CD4-positive, alpha-beta T cell (primary cell): ENCODE results near the gene DLG5. TPM values are rescaled to one million over a fixed set of nuclear protein-coding genes. Genes with fewer than 3 reads are reported as not detected.

Experiments used
- ATAC-seq: fragments of 200-7000 bp; cut with Tn5 transposase; one replicate; pipeline ENCODE4 v1.10.0; 2022; ENCODE audit warnings: mild to moderate bottlenecking; ENCODE audit not compliant: poor library complexity
- CTCF ChIA-PET: fragments of 350-600 bp; sonication (Branson Sonifier 250); formaldehyde crosslinking; loops from one replicate; lab custom pipeline; 2021; ENCODE audit warnings: antibody characterized with exemption, inconsistent platforms; lab: Charles Lee
- POLR2A ChIA-PET: fragments of 350-600 bp; sonication (Branson Sonifier 250); formaldehyde crosslinking; loops from one replicate; lab custom pipeline; 2021; ENCODE audit warnings: antibody characterized with exemption, inconsistent platforms; lab: Charles Lee
- DNase-seq, 14 experiments: peaks; one replicate each; pipeline ENCODE4 v3.0.0-alpha.2; 2013 to 2020; ENCODE audit warnings: mixed read lengths in 2 of 14
- H3K27ac ChIP-seq, 2 donors: one replicate each; pipeline versions ENCODE4 v1.5.1 to v1.7.0; 2013; ENCODE audit warnings: low read length in 2 of 2, low read depth in 1 of 2, mild to moderate bottlenecking in 1 of 2
- H3K27me3 ChIP-seq, 2 experiments: 1 replicate in 1 of 2; 2 replicates in 1 of 2; pipeline versions ENCODE4 v1.6.1 to v1.7.0; 2013; ENCODE audit warnings: low read length in 2 of 2, control low read depth in 1 of 2, mild to moderate bottlenecking in 1 of 2, moderate library complexity in 1 of 2; ENCODE audit not compliant: insufficient read depth in 2 of 2, control insufficient read depth in 1 of 2
- H3K36me3 ChIP-seq: one replicate; pipeline ENCODE4 v1.6.1; 2013; ENCODE audit warnings: low read length, control low read depth; ENCODE audit not compliant: insufficient read depth
- H3K4me1 ChIP-seq: one replicate; pipeline ENCODE4 v1.6.1; 2013; ENCODE audit warnings: low read length, control low read depth; ENCODE audit not compliant: insufficient read depth
- H3K4me3 ChIP-seq: one replicate; pipeline ENCODE4 v1.5.1; 2013; ENCODE audit warnings: mild to moderate bottlenecking, low read length, moderate library complexity
- H3K9me3 ChIP-seq, 2 experiments: 1 replicate in 1 of 2; 2 replicates in 1 of 2; pipeline versions ENCODE4 v1.6.1 to v1.7.0; 2013; ENCODE audit warnings: low read length in 2 of 2, mild to moderate bottlenecking in 2 of 2, control low read depth in 1 of 2, moderate library complexity in 1 of 2; ENCODE audit not compliant: control insufficient read depth in 1 of 2, insufficient read depth in 1 of 2
- H3K27ac Mint-ChIP-seq: one replicate; pipeline ENCODE4 v1.8.0; 2020; ENCODE audit warnings: mixed read lengths
- H3K27me3 Mint-ChIP-seq: one replicate; pipeline ENCODE4 v1.8.0; 2021; ENCODE audit warnings: mixed read lengths
- H3K36me3 Mint-ChIP-seq: one replicate; pipeline ENCODE4 v1.8.0; 2021; ENCODE audit warnings: low read depth, mixed read lengths
- H3K4me1 Mint-ChIP-seq: one replicate; pipeline ENCODE4 v1.8.0; 2021; ENCODE audit warnings: low read depth, mixed read lengths
- H3K4me3 Mint-ChIP-seq: one replicate; pipeline ENCODE4 v1.8.0; 2020; ENCODE audit warnings: mild to moderate bottlenecking, mixed read lengths
- H3K9me3 Mint-ChIP-seq: one replicate; pipeline ENCODE4 v1.8.0; 2020; ENCODE audit warnings: mixed read lengths
- intact Hi-C, 2 experiments: fragments of 100-400 bp; cut with DNase I in 1 of 2; cut with micrococcal nuclease in 1 of 2; formaldehyde crosslinking; loops; one replicate each; pipeline versions ENCODE4 v1.15.1 to v1.9.0; 2023 to 2025; cut with DNase I, micrococcal nuclease
- total RNA-seq, 174 experiments: library from RNA in 2 of 174; stranded (reverse) in 2 of 174; gene quantifications; one replicate each; pipeline ENCODE4 v1.2.3 and lab custom pipeline; 2021 to 2026
- TF ChIP-seq, protein P1 (sequence below): fragments of 200-600 bp; IDR thresholded peaks from one replicate; pipeline ENCODE4 v1.8.0; 2022; ENCODE audit warnings: antibody characterized with exemption, mild to moderate bottlenecking

Gene DLG5
- total RNA-seq, 2 experiments from 2014 or later: 7.1 to 7.4 TPM

DNA sequence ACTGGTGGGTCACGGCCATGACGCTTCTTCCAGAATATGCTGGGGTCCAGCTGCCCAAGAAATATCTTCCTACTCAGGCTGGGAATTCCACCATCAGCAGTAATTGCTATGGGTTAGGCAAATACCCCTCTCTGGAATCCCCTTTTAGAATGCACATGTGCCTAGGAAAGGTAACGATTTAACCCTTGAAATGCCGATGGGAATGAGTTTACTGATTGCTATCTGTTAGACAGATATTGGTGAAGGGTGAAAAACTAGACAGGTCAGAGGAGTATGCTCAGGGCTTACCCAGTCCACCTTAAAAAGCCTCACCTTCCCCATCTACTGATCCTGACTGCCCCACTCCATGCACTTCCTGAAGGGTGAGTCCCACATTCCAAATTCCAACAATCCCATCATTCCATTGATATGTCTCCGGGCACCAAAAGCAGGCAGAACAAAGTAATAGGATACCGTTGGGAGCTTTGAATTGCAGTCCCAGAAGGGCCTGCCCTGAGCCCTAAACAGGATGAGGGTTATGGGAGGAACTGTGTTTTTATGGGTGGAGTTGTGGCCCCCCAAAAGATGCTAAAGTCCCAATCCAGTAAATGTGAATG is 59.3 kb downstream of the DLG5 start:
- no peak overlapping the region for H3K4me3 Mint-ChIP-seq
- Histone ChIP-seq H3K4me3 (no peak overlapping the region), H3K4me1 (peaks cover 5% of the 10 kb centered on the region), H3K9me3 (no peaks in the 10 kb centered on the region), H3K36me3 (no peaks in the 10 kb centered on the region), H3K27ac (no peak overlapping the region), H3K27me3 (no peaks in the 10 kb centered on the region)
- no peaks in the 10 kb centered on the region for H3K9me3 Mint-ChIP-seq
- no peak overlapping the region for H3K27ac Mint-ChIP-seq
- POLR2A ChIA-PET: no interaction called here
- intact Hi-C loops: no loop called here
- CTCF ChIA-PET: no interaction called here
- DNase-seq (no peak), ATAC-seq (no peak)
- H3K4me1 Mint-ChIP-seq: no peaks in the 10 kb centered on the region
- H3K36me3 Mint-ChIP-seq: no peaks in the 10 kb centered on the region
- TF ChIP-seq, protein P1, sequence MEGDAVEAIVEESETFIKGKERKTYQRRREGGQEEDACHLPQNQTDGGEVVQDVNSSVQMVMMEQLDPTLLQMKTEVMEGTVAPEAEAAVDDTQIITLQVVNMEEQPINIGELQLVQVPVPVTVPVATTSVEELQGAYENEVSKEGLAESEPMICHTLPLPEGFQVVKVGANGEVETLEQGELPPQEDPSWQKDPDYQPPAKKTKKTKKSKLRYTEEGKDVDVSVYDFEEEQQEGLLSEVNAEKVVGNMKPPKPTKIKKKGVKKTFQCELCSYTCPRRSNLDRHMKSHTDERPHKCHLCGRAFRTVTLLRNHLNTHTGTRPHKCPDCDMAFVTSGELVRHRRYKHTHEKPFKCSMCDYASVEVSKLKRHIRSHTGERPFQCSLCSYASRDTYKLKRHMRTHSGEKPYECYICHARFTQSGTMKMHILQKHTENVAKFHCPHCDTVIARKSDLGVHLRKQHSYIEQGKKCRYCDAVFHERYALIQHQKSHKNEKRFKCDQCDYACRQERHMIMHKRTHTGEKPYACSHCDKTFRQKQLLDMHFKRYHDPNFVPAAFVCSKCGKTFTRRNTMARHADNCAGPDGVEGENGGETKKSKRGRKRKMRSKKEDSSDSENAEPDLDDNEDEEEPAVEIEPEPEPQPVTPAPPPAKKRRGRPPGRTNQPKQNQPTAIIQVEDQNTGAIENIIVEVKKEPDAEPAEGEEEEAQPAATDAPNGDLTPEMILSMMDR: no peak
- no peaks in the 10 kb centered on the region for H3K27me3 Mint-ChIP-seq

DNA sequence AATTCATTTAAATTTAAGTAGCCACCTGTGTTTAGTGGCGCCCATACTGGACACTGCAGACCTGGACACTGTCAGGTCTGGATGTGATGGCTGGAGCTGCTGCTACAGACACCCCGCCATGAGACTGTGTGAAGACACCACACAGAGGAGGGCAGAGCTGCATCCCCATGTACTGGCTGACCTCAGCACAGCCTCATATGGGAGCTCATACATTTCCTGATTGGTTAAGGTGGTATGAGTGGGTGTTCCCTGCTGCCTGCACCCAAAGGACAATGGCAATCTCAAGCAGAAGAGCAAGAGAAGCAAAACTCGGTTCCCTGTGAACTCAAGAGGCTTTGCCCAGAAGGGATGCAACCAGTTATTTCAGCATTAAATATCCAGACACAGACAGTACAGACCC is 60.0 kb downstream of the DLG5 start:
- Mint-ChIP-seq H3K9me3 (no peaks in the 10 kb centered on the region), H3K4me1 (no peaks in the 10 kb centered on the region), H3K4me3 (no peak overlapping the region), H3K27ac (no peak overlapping the region), H3K27me3 (no peaks in the 10 kb centered on the region), H3K36me3 (no peaks in the 10 kb centered on the region)
- CTCF ChIA-PET: no interaction called here
- no peak for DNase-seq
- intact Hi-C loops: no loop called here
- H3K4me3 ChIP-seq: no peak overlapping the region
- POLR2A ChIA-PET: no interaction called here
- TF ChIP-seq, protein P1: no peak
- H3K27me3 ChIP-seq: no peaks in the 10 kb centered on the region
- no peak for ATAC-seq
- H3K36me3 ChIP-seq: no peaks in the 10 kb centered on the region
- no peak overlapping the region for H3K27ac ChIP-seq
- peaks cover 5% of the 10 kb centered on the region for H3K4me1 ChIP-seq
- no peaks in the 10 kb centered on the region for H3K9me3 ChIP-seq

DNA sequence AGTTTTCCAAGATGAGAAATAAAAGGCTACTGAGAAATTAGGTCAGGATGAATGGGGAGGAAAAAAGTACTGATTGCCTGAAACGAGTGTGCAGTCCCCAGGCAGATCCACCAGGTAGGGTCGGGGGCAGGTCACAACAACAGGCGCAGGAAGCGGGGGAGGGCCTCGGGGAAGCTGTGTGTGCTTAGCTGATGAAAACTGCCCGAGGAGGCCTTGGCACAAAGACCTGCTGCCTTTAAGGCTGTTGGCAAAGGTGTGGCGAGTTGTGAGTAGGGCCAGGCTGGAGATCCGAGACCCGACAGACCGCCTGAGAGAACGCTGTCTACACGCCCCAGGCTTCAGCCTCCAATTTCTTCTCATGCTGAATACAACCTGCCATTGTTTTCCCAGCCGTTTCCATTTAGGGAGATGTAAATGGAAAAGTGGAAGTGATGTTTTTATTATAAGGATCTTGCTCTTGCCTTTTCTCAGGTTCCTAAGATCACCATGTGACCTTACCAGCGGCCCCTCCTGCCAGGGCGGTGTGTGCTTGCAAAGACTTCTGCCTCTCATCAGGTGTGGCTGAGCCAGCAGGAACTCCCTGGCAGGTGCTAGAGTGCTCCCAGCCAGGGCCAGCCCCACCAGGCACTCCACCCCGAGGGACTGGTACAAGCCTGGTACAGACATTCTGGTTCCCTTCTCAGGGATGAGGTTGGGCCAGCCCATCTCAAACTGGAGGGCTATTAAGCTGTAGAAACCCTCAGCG is 60.8 kb downstream of the DLG5 start:
- Mint-ChIP-seq H3K4me1 (no peaks in the 10 kb centered on the region), H3K36me3 (no peaks in the 10 kb centered on the region), H3K27ac (no peak overlapping the region), H3K27me3 (no peaks in the 10 kb centered on the region), H3K4me3 (no peak overlapping the region), H3K9me3 (no peaks in the 10 kb centered on the region)
- H3K9me3 ChIP-seq: no peaks in the 10 kb centered on the region
- no peak overlapping the region for H3K4me3 ChIP-seq
- no peaks in the 10 kb centered on the region for H3K36me3 ChIP-seq
- H3K27me3 ChIP-seq: no peaks in the 10 kb centered on the region
- DNase-seq (no peak), ATAC-seq (no peak)
- no peak overlapping the region for H3K27ac ChIP-seq
- ChIA-PET CTCF (no interaction called here), POLR2A (no interaction called here)
- H3K4me1 ChIP-seq: peaks cover 5% of the 10 kb centered on the region
- TF ChIP-seq, protein P1: no peak
- intact Hi-C loops: no loop called here
